ENCODE results near the gene SUSD3. TPM values are rescaled to one million over a fixed set of nuclear protein-coding genes. Genes with fewer than 3 reads are reported as not detected.
A peak's percentile ranks its signal among the peaks of the same experiment; 100 is the strongest.

The SUSD3 gene
- polyA plus RNA-seq, 1 experiment: 1.9 TPM

GRCh38 chr9:93093127-93093876 is 34.8 kb downstream of the SUSD3 start:
- CTCF ChIA-PET: no interaction called here
- Histone ChIP-seq H3K4me3 (ENCODE audit: low read depth, low read length) (no peak overlapping the region), H3K36me3 (ENCODE audit: control insufficient read depth, insufficient read depth, low read length) (no peaks in the 10 kb centered on the region), H3K27me3 (ENCODE audit: control insufficient read depth, insufficient read depth, low read length) (no peaks in the 10 kb centered on the region)
- no peak for DNase-seq (ENCODE audit: low read depth)
- no peak for TF ChIP-seq CTCF (IDR thresholded peaks at IDR 0.05; ENCODE audit: insufficient read depth, low read depth, low read length)
- POLR2A ChIA-PET: no interaction called here

GRCh38 chr9:93093877-93094657 is 35.6 kb downstream of the SUSD3 start:
- TF ChIP-seq CTCF (IDR thresholded peaks at IDR 0.05; ENCODE audit: insufficient read depth, low read depth, low read length): no peak
- ChIA-PET POLR2A (no interaction called here), CTCF (interaction anchor here (0.7 to 5.7 kb wide), 3 partner anchors 15 to 589 kb away, joined by 3 to 28 read pairs (median 3); no protein-coding TSS in a partner anchor)
- DNase-seq (ENCODE audit: low read depth): no peak
- H3K36me3 ChIP-seq (ENCODE audit: control insufficient read depth, insufficient read depth, low read length): no peaks in the 10 kb centered on the region
- no peak overlapping the region for H3K4me3 ChIP-seq (ENCODE audit: low read depth, low read length)
- no peaks in the 10 kb centered on the region for H3K27me3 ChIP-seq (ENCODE audit: control insufficient read depth, insufficient read depth, low read length)

GRCh38 chr9:93094658-93095204 is 36.2 kb downstream of the SUSD3 start:
- ChIA-PET POLR2A (no interaction called here), CTCF (interaction anchor here (0.7 to 5.7 kb wide), 3 partner anchors 14 to 588 kb away, joined by 3 to 28 read pairs (median 3); no protein-coding TSS in a partner anchor)
- DNase-seq (ENCODE audit: low read depth): no peak
- H3K27me3 ChIP-seq (ENCODE audit: control insufficient read depth, insufficient read depth, low read length): no peaks in the 10 kb centered on the region
- no peaks in the 10 kb centered on the region for H3K36me3 ChIP-seq (ENCODE audit: control insufficient read depth, insufficient read depth, low read length)
- peak overlapping the region; percentile 34 for H3K4me3 ChIP-seq (ENCODE audit: low read depth, low read length)
- TF ChIP-seq CTCF (IDR thresholded peaks at IDR 0.05; ENCODE audit: insufficient read depth, low read depth, low read length): no peak

GRCh38 chr9:93095205-93096130 is 37.0 kb downstream of the SUSD3 start:
- Histone ChIP-seq H3K36me3 (ENCODE audit: control insufficient read depth, insufficient read depth, low read length) (no peaks in the 10 kb centered on the region), H3K27me3 (ENCODE audit: control insufficient read depth, insufficient read depth, low read length) (no peaks in the 10 kb centered on the region), H3K4me3 (ENCODE audit: low read depth, low read length) (peak overlapping the region; percentile 34)
- POLR2A ChIA-PET: interaction anchor here (0.6 kb wide), 1 partner anchor 23 kb away, joined by 4 read pairs; no protein-coding TSS in a partner anchor
- peak; percentile 82 for DNase-seq (ENCODE audit: low read depth)
- no peak for TF ChIP-seq CTCF (IDR thresholded peaks at IDR 0.05; ENCODE audit: insufficient read depth, low read depth, low read length)
- CTCF ChIA-PET: interaction anchor here (0.7 to 5.7 kb wide), 3 partner anchors 14 to 587 kb away, joined by 3 to 28 read pairs (median 3); no protein-coding TSS in a partner anchor
